GM12801 (cell line): ENCODE results near the gene NFYC.

ENCODE experiments used
- CTCF ChIP-seq: IDR thresholded peaks from one replicate; pipeline ENCODE4 v1.5.1; 2011; ENCODE audit warnings: control low read depth; ENCODE audit not compliant: insufficient read length; ENCODE audit errors: extremely low read depth

Gene NFYC

GRCh38 chr1:40780678-40781607, 89.4 kb downstream of the NFYC start:
- TF ChIP-seq CTCF, result no peak

DNA sequence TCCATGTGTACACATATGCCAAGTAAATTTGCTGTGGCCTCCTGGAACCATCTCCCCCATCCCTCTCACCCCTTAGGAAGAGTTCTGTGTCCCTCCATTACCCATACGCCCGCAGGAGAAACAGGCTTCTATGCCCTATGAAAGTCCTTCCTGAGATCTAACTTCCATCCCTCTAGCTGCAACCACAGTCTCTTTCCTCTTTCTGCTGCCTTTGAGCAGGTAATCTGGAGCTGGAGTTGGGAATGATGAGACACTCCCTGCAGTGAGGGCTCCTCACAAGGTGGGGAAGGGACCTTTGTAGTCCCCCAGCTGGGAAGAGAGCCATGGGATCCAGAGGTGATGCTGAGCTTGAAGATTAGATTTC, 90.1 kb downstream of the NFYC start:
- no peak for TF ChIP-seq CTCF

DNA sequence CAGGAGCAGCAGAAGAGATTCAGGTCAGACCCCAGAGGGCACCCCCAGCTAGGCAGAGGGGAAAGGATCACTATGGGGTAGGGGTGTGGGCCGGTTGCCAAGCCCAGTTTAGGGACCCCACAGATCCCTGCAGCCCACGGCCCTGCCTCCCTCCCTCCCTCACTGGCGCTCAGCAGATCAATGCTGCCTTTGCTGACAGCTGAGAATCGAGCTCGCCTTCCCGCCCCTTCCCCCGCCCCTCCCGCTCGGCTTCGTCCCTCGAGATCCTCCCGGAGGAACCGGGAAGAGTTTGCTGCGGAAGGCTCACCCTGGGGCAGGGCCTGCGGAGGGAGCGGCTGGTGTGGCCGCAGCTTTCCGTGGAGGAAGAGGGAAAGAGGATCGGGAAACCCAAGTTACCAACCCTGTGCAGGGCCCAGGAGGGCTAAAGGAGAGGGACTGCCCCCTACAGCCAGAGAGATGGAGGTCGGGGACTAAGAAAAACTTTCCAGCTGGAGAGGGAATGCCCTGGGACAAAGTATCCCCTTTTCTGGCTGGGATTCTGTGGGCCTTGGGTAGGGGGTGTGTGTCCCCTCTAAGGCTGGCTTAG, 91.0 kb downstream of the NFYC start:
- TF ChIP-seq CTCF, result no peak

- TF ChIP-seq CTCF, result no peak
These were observed 91.7 kb downstream of the NFYC start, which contains the start of gene KCNQ4 for GRCh38 chr1:40783001-40783905. Gene KCNQ4, plus strand, starts transcription at chr1:40783787. Its CDS starts 307 bp downstream, at chr1:40784094.

DNA sequence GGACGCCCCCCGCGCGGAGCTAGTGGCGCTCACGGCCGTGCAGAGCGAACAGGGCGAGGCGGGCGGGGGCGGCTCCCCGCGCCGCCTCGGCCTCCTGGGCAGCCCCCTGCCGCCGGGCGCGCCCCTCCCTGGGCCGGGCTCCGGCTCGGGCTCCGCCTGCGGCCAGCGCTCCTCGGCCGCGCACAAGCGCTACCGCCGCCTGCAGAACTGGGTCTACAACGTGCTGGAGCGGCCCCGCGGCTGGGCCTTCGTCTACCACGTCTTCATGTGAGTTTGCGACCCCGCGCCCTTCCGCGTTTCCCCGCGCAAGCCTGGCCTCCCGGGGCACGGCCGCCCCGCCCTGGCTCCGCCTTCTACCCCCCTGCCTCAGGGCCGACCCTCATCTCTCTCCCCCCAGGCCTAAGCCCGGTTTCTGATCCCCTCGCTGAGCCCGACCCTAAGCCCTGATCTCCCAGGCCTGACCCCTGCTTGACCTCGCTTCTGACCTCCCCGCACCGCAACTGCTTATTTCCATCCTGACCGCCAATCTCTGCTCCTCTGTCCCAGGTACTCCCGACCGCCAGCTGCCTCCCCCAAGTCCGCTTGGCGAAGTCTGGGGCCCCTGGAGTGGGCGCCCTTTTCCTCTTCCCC, 92.8 kb downstream of the NFYC start:
- no peak for TF ChIP-seq CTCF

GRCh38 chr1:40784771-40785151, 93.3 kb downstream of the NFYC start:
- no peak for TF ChIP-seq CTCF

- no peak for TF ChIP-seq CTCF
These were observed 93.9 kb downstream of the NFYC start for GRCh38 chr1:40785446-40785845.
